ENCODE results near the gene RSAD2. TPM values are rescaled to one million over a fixed set of nuclear protein-coding genes. Genes with fewer than 3 reads are reported as not detected.

Gene RSAD2
- total RNA-seq, 4 donors from 2014 or later: 3.7 to 7.0 (median 5.8) TPM

DNA sequence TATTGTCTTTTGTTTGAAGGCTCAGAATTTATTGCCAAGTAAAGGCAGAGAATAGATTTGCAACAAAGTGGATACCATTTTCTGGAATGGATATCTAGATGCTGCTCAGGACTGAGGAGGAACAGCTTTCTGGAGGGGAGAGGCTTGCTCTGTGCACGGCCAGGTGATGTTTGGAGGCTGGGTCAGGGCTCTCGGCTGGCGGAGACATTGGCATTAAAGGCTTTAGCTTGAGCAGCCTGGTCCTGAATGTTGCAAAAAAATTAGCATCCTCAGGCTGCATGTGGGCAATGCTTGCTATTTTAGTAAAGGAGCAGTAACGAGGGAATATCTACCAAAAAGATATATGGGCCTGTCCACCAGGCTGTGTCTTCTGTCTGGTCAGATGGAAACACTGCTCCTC is 60.0 kb downstream of the RSAD2 start:
- Histone ChIP-seq H3K4me1 (peaks cover 0 to 6% (median 0%) of the 10 kb centered on the region in 4 donors), H3K9me3 (no peaks in the 10 kb centered on the region), H3K27me3 (no peaks in the 10 kb centered on the region), H3K36me3 (peaks cover 0 to 18% (median 6%) of the 10 kb centered on the region in 4 donors), H3K4me3 (no peak overlapping the region), H3K27ac (replicated peaks in 1 of 4) (no peak overlapping the region)
- 82% methylated on average over 4 of the region's 4 CpGs for WGBS
- no peak for TF ChIP-seq POLR2AphosphoS5 (IDR thresholded peaks at IDR 0.05)
- TF ChIP-seq, protein P1, sequence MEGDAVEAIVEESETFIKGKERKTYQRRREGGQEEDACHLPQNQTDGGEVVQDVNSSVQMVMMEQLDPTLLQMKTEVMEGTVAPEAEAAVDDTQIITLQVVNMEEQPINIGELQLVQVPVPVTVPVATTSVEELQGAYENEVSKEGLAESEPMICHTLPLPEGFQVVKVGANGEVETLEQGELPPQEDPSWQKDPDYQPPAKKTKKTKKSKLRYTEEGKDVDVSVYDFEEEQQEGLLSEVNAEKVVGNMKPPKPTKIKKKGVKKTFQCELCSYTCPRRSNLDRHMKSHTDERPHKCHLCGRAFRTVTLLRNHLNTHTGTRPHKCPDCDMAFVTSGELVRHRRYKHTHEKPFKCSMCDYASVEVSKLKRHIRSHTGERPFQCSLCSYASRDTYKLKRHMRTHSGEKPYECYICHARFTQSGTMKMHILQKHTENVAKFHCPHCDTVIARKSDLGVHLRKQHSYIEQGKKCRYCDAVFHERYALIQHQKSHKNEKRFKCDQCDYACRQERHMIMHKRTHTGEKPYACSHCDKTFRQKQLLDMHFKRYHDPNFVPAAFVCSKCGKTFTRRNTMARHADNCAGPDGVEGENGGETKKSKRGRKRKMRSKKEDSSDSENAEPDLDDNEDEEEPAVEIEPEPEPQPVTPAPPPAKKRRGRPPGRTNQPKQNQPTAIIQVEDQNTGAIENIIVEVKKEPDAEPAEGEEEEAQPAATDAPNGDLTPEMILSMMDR (IDR thresholded peaks at IDR 0.05): no peak
- peak; percentile 72 for DNase-seq (ENCODE audit: extremely low spot score)
- intact Hi-C loops (cut with DNase I): no loop called here

DNA sequence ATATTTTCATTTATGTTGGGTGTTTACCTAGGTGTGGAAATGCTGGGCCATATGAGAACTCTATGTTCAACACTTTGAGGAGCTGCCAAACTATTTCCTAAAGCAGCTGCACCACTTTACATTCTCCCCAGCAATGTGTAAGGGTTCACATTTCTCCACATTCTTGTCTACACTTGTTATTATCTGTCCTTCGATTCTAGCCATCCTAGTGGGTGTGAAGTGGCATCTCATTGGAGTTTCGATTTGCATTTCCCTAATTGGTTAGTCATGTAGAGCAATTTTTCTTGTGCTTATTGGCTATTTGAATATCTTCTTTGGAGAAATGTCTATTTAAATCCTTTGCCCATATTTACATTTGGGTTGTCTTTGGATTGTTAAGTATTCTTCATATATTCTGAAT is 61.5 kb downstream of the RSAD2 start:
- intact Hi-C loops (cut with DNase I): no loop called here
- 90% methylated on average over 2 of the region's 2 CpGs for WGBS
- TF ChIP-seq POLR2AphosphoS5 (IDR thresholded peaks at IDR 0.05) (no peak), POLR2A (IDR thresholded peaks at IDR 0.05; ENCODE audit: low read depth) (no peak), EP300 (IDR thresholded peaks at IDR 0.05) (no peak)
- TF ChIP-seq, protein P1 (IDR thresholded peaks at IDR 0.05): no peak

DNA sequence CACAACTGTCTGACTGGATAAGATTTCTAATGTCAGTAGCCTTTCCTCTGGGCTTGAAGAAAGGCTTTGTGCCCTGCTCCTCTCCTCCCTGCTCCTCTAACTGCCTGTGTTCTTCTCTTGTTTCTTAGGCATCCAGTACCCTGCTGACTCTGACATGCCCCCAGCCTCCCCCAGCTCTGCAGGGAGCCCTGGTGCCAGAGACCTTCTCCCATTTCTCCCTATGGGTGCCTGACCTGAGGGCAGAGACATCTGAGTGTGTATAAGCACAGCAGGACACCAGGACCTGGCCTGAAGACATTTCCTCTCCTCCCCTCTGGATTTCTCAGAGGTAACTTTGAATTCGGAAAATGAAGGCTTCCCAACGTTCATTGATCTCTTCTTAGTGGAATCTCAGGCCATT is 63.2 kb downstream of the RSAD2 start:
- no peak for TF ChIP-seq EP300 (IDR thresholded peaks at IDR 0.05)
- TF ChIP-seq, protein P1 (IDR thresholded peaks at IDR 0.05): no peak
- TF ChIP-seq POLR2A (IDR thresholded peaks at IDR 0.05; ENCODE audit: low read depth): no peak
- no peak for TF ChIP-seq POLR2AphosphoS5 (IDR thresholded peaks at IDR 0.05)
- Histone ChIP-seq H3K36me3 (peaks cover 0 to 30% (median 11%) of the 10 kb centered on the region in 4 donors), H3K4me1 (peaks cover 0 to 14% (median 10%) of the 10 kb centered on the region in 4 donors), H3K27ac (replicated peaks in 1 of 4) (no peak overlapping the region), H3K4me3 (no peak overlapping the region), H3K9me3 (no peaks in the 10 kb centered on the region), H3K27me3 (no peaks in the 10 kb centered on the region)
- 90% methylated on average over 2 of the region's 2 CpGs for WGBS
- DNase-seq (ENCODE audit: extremely low spot score): peak; percentile 45
- intact Hi-C loops (cut with DNase I): no loop called here

More for the DNA sequence above, 61.5 kb downstream of the RSAD2 start:
- H3K36me3 ChIP-seq: peaks cover 0 to 30% (median 9%) of the 10 kb centered on the region in 4 donors
- no peaks in the 10 kb centered on the region for H3K27me3 ChIP-seq
- H3K4me1 ChIP-seq: peaks cover 0 to 8% (median under 1%) of the 10 kb centered on the region in 4 donors
- no peak for DNase-seq (ENCODE audit: extremely low spot score)
- H3K4me3 ChIP-seq: no peak overlapping the region
- H3K9me3 ChIP-seq: no peaks in the 10 kb centered on the region
- H3K27ac ChIP-seq (replicated peaks in 1 of 4): no peak overlapping the region

DNA sequence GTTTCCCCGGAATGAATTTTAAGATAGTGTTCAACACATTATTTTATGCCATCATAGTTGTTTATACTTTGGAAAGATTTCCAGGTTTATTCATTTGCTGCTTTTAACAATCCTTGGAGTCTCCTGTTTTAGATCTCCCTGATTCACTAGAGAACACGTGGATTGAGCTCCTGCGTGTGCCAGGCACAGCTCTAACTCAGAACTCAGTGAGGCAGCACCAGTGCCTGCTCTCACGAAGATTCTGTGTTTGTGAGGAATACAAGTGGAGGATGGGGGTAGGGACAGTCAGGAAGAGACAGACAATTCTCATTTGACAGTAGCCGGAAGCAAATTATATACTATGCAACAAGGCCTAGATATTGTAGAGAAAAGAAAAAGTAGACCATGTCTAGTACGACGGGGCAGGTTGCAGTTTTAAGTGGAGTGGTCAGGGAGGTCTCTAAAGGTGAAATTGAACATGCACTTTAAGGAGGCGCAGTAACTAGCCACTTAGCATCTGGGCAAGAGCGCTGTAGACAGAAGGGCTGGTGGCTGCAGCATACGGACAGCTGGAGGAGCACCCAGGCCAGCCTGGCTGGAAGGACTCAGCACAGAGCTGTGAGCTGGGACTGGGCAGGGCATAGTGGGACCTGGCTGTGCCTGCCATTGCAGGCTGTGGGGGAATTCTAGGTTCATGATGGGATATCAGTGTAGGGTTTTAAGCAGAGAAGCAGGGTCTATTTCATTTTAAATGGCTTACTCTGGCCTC is 63.9 kb downstream of the RSAD2 start:
- intact Hi-C loops (cut with DNase I): no loop called here
- no peak overlapping the region for H3K4me3 ChIP-seq
- no peaks in the 10 kb centered on the region for H3K27me3 ChIP-seq
- TF ChIP-seq, protein P1 (IDR thresholded peaks at IDR 0.05): no peak
- TF ChIP-seq POLR2AphosphoS5 (IDR thresholded peaks at IDR 0.05) (no peak), POLR2A (IDR thresholded peaks at IDR 0.05; ENCODE audit: low read depth) (no peak), EP300 (IDR thresholded peaks at IDR 0.05) (no peak)
- H3K4me1 ChIP-seq: peaks cover 0 to 14% (median 10%) of the 10 kb centered on the region in 4 donors
- H3K27ac ChIP-seq (replicated peaks in 1 of 4): no peak overlapping the region
- peaks cover 0 to 30% (median 11%) of the 10 kb centered on the region in 4 donors for H3K36me3 ChIP-seq
- 92% methylated on average over 10 of the region's 10 CpGs for WGBS
- H3K9me3 ChIP-seq: no peaks in the 10 kb centered on the region
- DNase-seq (ENCODE audit: extremely low spot score): peak; percentile 72

Data from esophagus muscularis mucosa (tissue), 4 donors.